K562 (cell line): Measurements from ENCODE around the gene THEM4. TPM values are rescaled to one million over a fixed set of nuclear protein-coding genes. Genes with fewer than 3 reads are reported as not detected.

ENCODE experiments used
- ATAC-seq: fragments of 200-7000 bp; cut with Tn5 transposase; 3 replicates; pipeline ENCODE4 v1.9.1; 2020; ENCODE audit warnings: moderate library complexity
- BruUV-seq: library from RNA; stranded (reverse); fragments of 400-500 nt; replicated peaks from 2 replicates; lab custom pipeline; 2021; lab: Mats Ljungman, UMichigan
- CTCF ChIA-PET: fragments of 300-600 bp; formaldehyde crosslinking; extraction: SDS; loops from one replicate; lab custom pipeline; 2021; ENCODE audit warnings: low intra/inter-chr PET ratio; lab: Yijun Ruan, JAX
- POLR2A ChIA-PET: fragments of 300-600, 350-650 bp; sonication (Branson Sonifier 250); formaldehyde crosslinking; extraction: SDS; loops from one replicate; lab custom pipeline; 2021; ENCODE audit warnings: antibody characterized with exemption, inconsistent platforms; lab: Yijun Ruan, JAX
- DNase-seq, 4 experiments: peaks; one replicate each; pipeline versions ENCODE4 v3.0.0 to v3.0.0-alpha.2; 2011 to 2018; ENCODE audit warnings: low spot score in 3 of 4, mixed read lengths in 3 of 4; ENCODE audit errors: extremely low read depth in 1 of 4
- FAIRE-seq: peaks from 2 replicates; lab custom pipeline; 2011; peaks lifted over from hg19 to GRCh38; lab: Jason Lieb, UNC
- H2AFZ ChIP-seq: 2 replicates; pipeline ENCODE4 v1.6.0; 2011; ENCODE audit warnings: low read depth, low read length, control low read depth, inconsistent platforms
- H3K27ac ChIP-seq: fragments of 200-600 bp; 3 replicates; pipeline ENCODE4 v1.8.0; 2011; ENCODE audit warnings: low read depth, mild to moderate bottlenecking, control low read depth, inconsistent platforms, low read length, moderate library complexity, mixed read lengths; ENCODE audit errors: extremely low read depth
- H3K27me3 ChIP-seq, 2 experiments: fragments of 300-600 bp in 1 of 2; 2 replicates in 1 of 2; 3 replicates in 1 of 2; pipeline versions ENCODE4 v1.6.0 to v1.8.0; 2011; ENCODE audit warnings: inconsistent platforms in 2 of 2, low read length in 2 of 2, mild to moderate bottlenecking in 1 of 2, mixed read lengths in 1 of 2, moderate library complexity in 1 of 2; ENCODE audit not compliant: control insufficient read depth in 2 of 2, insufficient read depth in 2 of 2
- H3K36me3 ChIP-seq: fragments of 300-600 bp; 3 replicates; pipeline ENCODE4 v1.8.0; 2011; ENCODE audit warnings: mild to moderate bottlenecking, low read length, inconsistent platforms; ENCODE audit not compliant: control insufficient read depth, insufficient read depth
- H3K4me1 ChIP-seq, 2 experiments: fragments of 200-600 bp in 1 of 2; replicated peaks in 1 of 2; 2 replicates in 1 of 2; 3 replicates in 1 of 2; pipeline versions ENCODE4 v1.5.1 to v1.8.0; 2011; ENCODE audit warnings: inconsistent platforms in 2 of 2, low read length in 2 of 2, mild to moderate bottlenecking in 1 of 2, mixed read lengths in 1 of 2, moderate library complexity in 1 of 2; ENCODE audit not compliant: control insufficient read depth in 2 of 2, insufficient read depth in 2 of 2
- H3K4me2 ChIP-seq: 2 replicates; pipeline ENCODE4 v1.6.1; 2011; ENCODE audit warnings: low read length, control low read depth, inconsistent platforms, mixed read lengths; ENCODE audit not compliant: insufficient read depth
- H3K4me3 ChIP-seq: fragments of 200-600 bp; sonication (generic), shearing (Covaris generic); 2 replicates; pipeline ENCODE4 v1.5.1; 2016; ENCODE audit warnings: control low read depth, inconsistent platforms
- H3K79me2 ChIP-seq: fragments of 200-600 bp; 3 replicates; pipeline ENCODE4 v1.8.0; 2011; ENCODE audit warnings: low read length, inconsistent platforms; ENCODE audit not compliant: control insufficient read depth, insufficient read depth
- H3K9ac ChIP-seq, 2 experiments: 2 replicates each; pipeline versions ENCODE4 v1.6.0 to v1.6.1; 2011; ENCODE audit warnings: low read depth in 2 of 2, low read length in 2 of 2, control low read depth in 1 of 2, inconsistent platforms in 1 of 2, mild to moderate bottlenecking in 1 of 2, mixed read lengths in 1 of 2; ENCODE audit not compliant: insufficient read depth in 1 of 2
- H3K9me1 ChIP-seq: one replicate; pipeline ENCODE4 v1.6.0; 2011; ENCODE audit warnings: inconsistent platforms, mild to moderate bottlenecking, low read length, moderate library complexity; ENCODE audit not compliant: control insufficient read depth, insufficient read depth
- H3K9me3 ChIP-seq: replicated peaks from 2 replicates; pipeline ENCODE4 v1.5.1; 2011; ENCODE audit warnings: low read depth, low read length, inconsistent platforms; ENCODE audit not compliant: control insufficient read depth, insufficient read depth
- H4K20me1 ChIP-seq: replicated peaks from 2 replicates; pipeline ENCODE4 v1.6.1; 2011; ENCODE audit warnings: low read length, inconsistent platforms, mixed read lengths; ENCODE audit not compliant: control insufficient read depth, insufficient read depth
- ELF2 ChIP-seq: fragments of 250-450 bp; sonication (Bioruptor Pico); IDR thresholded peaks from 2 replicates; pipeline ENCODE4 v1.5.0; 2021; ENCODE audit warnings: mild to moderate bottlenecking
- ERF ChIP-seq: fragments of 450-650 bp; formaldehyde crosslinking; IDR thresholded peaks from 2 replicates; pipeline ENCODE4 v1.4.0; 2020; ENCODE audit warnings: mild to moderate bottlenecking, mixed read lengths
- HDGF ChIP-seq: fragments of 450-650 bp; IDR thresholded peaks from 2 replicates; pipeline ENCODE4 v1.6.1; 2016
- JUND ChIP-seq, 2 experiments: IDR thresholded peaks; 2 replicates in 1 of 2; 3 replicates in 1 of 2; pipeline ENCODE4 v1.6.1; 2011; ENCODE audit warnings: borderline replicate concordance in 2 of 2, low read depth in 2 of 2, low read length in 2 of 2, improper control_type of control experiment in 1 of 2, missing biosample characterization in 1 of 2, missing genetic modification characterization in 1 of 2, missing genetic modification reagents in 1 of 2
- MTA3 ChIP-seq: fragments of 450-650 bp; formaldehyde crosslinking; IDR thresholded peaks from 2 replicates; pipeline ENCODE4 v1.6.1; 2017; ENCODE audit warnings: mild to moderate bottlenecking, borderline replicate concordance
- PKNOX1 ChIP-seq: fragments of 450-650 bp; IDR thresholded peaks from 2 replicates; pipeline ENCODE4 v1.6.1; 2016
- SMARCA4 ChIP-seq: fragments of 450-650 bp; IDR thresholded peaks from 2 replicates; pipeline ENCODE4 v1.6.1; 2016
- SREBF2 ChIP-seq: sonication (generic); formaldehyde crosslinking; IDR thresholded peaks from 2 replicates; pipeline ENCODE4 v1.4.0; 2020; ENCODE audit warnings: mild to moderate bottlenecking, missing genetic modification reagents
- TRIM24 ChIP-seq, 2 experiments: fragments of 450-650 bp; IDR thresholded peaks; 2 replicates each; pipeline ENCODE4 v1.6.1; 2016
- ZNF696 ChIP-seq: fragments of 250-450 bp; sonication (Bioruptor Pico); conservative IDR thresholded peaks from 2 replicates; pipeline ENCODE4 v1.4.0; 2020; ENCODE audit warnings: mild to moderate bottlenecking, moderate library complexity
- WGBS: fragments of 100-300 bp; shearing (Covaris generic); methylation state at CpG from one replicate; pipeline ENCODE4 v1.1.6; 2016; ENCODE audit warnings: low coverage, mixed read lengths; ENCODE audit not compliant: insufficient coverage; ENCODE audit errors: missing lambda C conversion rate; 5-methylcytosine and 5-hydroxymethylcytosine counted together
- in situ Hi-C: fragments of 300-500 bp; cut with MboI; formaldehyde crosslinking; loops from 4 replicates; pipeline ENCODE4 v1.15.0; 2018; ENCODE audit warnings: inconsistent platforms, mixed read lengths
- intact Hi-C: fragments of 100-400 bp; cut with micrococcal nuclease; formaldehyde crosslinking; loops from 2 replicates; pipeline ENCODE4 v1.14.2; 2022
- polyA plus RNA-seq, 8 experiments: library from polyadenylated mRNA; depleted of rRNA in 4 of 8; stranded (reverse) in 5 of 8; unstranded in 3 of 8; fragments of >200 nt; fragmentation: Nextera tagmentation in 2 of 8; fragmentation: Illumina TruSeq in 1 of 8; extraction: Ambion mirVana in 2 of 8; extraction: Trizol in 1 of 8; gene quantifications; 2 replicates each; pipeline versions ENCODE4 v1.2.1 to v1.2.3, GENCODE V29; 2011 to 2014; ENCODE audit warnings: inconsistent platforms in 1 of 8, missing spikeins in 1 of 8
- total RNA-seq, 7 experiments: library from RNA; depleted of rRNA in 6 of 7; stranded (reverse); fragments of >200 nt in 6 of 7; fragmentation: Illumina TruSeq in 2 of 7; extraction: Trizol in 2 of 7; gene quantifications; 2 replicates each; pipeline versions ENCODE4 v1.2.1 to v1.2.3, GENCODE V29; 2011 to 2021; ENCODE audit warnings: low replicate concordance in 1 of 7
- TF ChIP-seq, protein P1 (sequence below): fragments of 450-650 bp; IDR thresholded peaks from 2 replicates; pipeline ENCODE4 v1.6.1; 2018; ENCODE audit not compliant: partially characterized antibody
- TF ChIP-seq, protein P2 (sequence below): fragments of 450-650 bp; IDR thresholded peaks from 2 replicates; pipeline ENCODE4 v1.6.1; 2017; ENCODE audit warnings: antibody characterized with exemption, mild to moderate bottlenecking

THEM4 gene
- total and polyA plus RNA-seq, 9 of the 15 experiments (the other 6 are each of a cell fraction or from before 2014, with no cell fraction given), result 8.6 to 71.9 (median 35.3) TPM

DNA sequence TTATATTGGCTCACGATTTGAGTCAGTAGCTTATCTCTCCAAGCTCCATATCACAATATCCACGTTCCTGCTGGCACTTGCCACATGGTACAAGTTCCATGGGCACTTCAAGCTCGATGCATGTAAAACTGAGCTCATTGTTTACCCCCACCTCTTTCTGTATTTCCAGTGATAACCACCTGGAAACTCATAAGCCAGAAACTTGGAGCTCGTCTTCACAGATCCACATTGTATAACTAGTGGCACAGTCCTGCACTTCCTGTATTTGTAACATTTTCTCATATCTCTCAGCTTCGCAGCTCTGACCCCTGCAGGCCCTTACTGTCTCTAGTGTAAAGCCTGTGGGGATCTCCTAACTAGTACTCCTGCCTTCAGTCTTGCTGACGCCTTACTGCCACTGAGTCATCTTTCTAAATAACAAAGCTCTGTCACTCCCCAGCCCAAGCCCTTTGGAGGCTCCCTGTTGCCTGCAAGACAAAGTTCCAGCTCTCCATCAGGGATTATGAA lies 63.2 kb downstream of the THEM4 start:
- peak overlapping the region; percentile 90 for H2AFZ ChIP-seq
- TF ChIP-seq, protein P1, sequence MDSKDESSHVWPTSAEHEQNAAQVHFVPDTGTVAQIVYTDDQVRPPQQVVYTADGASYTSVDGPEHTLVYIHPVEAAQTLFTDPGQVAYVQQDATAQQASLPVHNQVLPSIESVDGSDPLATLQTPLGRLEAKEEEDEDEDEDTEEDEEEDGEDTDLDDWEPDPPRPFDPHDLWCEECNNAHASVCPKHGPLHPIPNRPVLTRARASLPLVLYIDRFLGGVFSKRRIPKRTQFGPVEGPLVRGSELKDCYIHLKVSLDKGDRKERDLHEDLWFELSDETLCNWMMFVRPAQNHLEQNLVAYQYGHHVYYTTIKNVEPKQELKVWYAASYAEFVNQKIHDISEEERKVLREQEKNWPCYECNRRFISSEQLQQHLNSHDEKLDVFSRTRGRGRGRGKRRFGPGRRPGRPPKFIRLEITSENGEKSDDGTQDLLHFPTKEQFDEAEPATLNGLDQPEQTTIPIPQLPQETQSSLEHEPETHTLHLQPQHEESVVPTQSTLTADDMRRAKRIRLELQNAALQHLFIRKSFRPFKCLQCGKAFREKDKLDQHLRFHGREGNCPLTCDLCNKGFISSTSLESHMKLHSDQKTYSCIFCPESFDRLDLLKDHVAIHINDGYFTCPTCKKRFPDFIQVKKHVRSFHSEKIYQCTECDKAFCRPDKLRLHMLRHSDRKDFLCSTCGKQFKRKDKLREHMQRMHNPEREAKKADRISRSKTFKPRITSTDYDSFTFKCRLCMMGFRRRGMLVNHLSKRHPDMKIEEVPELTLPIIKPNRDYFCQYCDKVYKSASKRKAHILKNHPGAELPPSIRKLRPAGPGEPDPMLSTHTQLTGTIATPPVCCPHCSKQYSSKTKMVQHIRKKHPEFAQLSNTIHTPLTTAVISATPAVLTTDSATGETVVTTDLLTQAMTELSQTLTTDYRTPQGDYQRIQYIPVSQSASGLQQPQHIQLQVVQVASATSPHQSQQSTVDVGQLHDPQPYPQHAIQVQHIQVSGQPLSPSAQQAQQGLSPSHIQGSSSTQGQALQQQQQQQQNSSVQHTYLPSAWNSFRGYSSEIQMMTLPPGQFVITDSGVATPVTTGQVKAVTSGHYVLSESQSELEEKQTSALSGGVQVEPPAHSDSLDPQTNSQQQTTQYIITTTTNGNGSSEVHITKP, result peak; percentile 39
- 0 out of 2 replicates have a peak, but pooled peaks have one; percentile 71 for TF ChIP-seq MTA3
- TF ChIP-seq TRIM24 (IDR thresholded peaks at IDR 0.05), result 0 out of 4 replicates have a peak, but pooled peaks of 1 of the 2 experiments have one; percentile 7
- TF ChIP-seq ZNF696, result no peak
- 0 out of 2 replicates have a peak, but pooled peaks have one; percentile 48 for TF ChIP-seq PKNOX1
- peak; percentile 43; the same call in 1 of the 2 replicates for TF ChIP-seq JUND (IDR thresholded peaks at IDR 0.05; ENCODE audit: borderline replicate concordance, low read depth, low read length)
- TF ChIP-seq JUND (tag; IDR thresholded peaks at IDR 0.05; ENCODE audit: borderline replicate concordance, low read depth, low read length), result peak; percentile 36; the same call in 1 of the 3 replicates
- TF ChIP-seq, protein P2, sequence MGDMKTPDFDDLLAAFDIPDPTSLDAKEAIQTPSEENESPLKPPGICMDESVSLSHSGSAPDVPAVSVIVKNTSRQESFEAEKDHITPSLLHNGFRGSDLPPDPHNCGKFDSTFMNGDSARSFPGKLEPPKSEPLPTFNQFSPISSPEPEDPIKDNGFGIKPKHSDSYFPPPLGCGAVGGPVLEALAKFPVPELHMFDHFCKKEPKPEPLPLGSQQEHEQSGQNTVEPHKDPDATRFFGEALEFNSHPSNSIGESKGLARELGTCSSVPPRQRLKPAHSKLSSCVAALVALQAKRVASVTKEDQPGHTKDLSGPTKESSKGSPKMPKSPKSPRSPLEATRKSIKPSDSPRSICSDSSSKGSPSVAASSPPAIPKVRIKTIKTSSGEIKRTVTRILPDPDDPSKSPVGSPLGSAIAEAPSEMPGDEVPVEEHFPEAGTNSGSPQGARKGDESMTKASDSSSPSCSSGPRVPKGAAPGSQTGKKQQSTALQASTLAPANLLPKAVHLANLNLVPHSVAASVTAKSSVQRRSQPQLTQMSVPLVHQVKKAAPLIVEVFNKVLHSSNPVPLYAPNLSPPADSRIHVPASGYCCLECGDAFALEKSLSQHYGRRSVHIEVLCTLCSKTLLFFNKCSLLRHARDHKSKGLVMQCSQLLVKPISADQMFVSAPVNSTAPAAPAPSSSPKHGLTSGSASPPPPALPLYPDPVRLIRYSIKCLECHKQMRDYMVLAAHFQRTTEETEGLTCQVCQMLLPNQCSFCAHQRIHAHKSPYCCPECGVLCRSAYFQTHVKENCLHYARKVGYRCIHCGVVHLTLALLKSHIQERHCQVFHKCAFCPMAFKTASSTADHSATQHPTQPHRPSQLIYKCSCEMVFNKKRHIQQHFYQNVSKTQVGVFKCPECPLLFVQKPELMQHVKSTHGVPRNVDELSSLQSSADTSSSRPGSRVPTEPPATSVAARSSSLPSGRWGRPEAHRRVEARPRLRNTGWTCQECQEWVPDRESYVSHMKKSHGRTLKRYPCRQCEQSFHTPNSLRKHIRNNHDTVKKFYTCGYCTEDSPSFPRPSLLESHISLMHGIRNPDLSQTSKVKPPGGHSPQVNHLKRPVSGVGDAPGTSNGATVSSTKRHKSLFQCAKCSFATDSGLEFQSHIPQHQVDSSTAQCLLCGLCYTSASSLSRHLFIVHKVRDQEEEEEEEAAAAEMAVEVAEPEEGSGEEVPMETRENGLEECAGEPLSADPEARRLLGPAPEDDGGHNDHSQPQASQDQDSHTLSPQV, result 0 out of 2 replicates have a peak, but pooled peaks have one; percentile 34
- TF ChIP-seq ELF2 (CRISPR knock-in tag), result no peak
- TF ChIP-seq SREBF2 (CRISPR knock-in tag), result no peak
- no peak for TF ChIP-seq HDGF
- peak; percentile 50; the same call in 1 of the 2 replicates for TF ChIP-seq SMARCA4
- TF ChIP-seq ERF (CRISPR knock-in tag), result no peak

More for the DNA sequence above, 63.2 kb downstream of the THEM4 start:
- intact Hi-C loops, result no loop called here
- Histone ChIP-seq H3K4me2 (peak overlapping the region; percentile 58), H3K27me3 (peaks cover 21 to 39% of the 10 kb centered on the region in 2 experiments), H3K4me1 (peaks cover 5 to 9% of the 10 kb centered on the region in 2 experiments; a peak in 3 of 5 replicates), H3K79me2 (no peaks in the 10 kb centered on the region), H4K20me1 (0 out of 2 replicates have a peak, but pooled peaks cover 3% of the 10 kb centered on the region), H3K9me1 (peaks cover 4% of the 10 kb centered on the region), H3K36me3 (no peaks in the 10 kb centered on the region), H3K9me3 (no peaks in the 10 kb centered on the region), H3K27ac (peak overlapping the region; percentile 44; the same call in 1 of the 3 replicates), H3K9ac (no peak overlapping the region), H3K4me3 (no peak overlapping the region)
- peak; percentile 92 for ATAC-seq
- peak; percentile 82 for FAIRE-seq
- in situ Hi-C loops, result no loop called here
- peak; percentile 47 to 72 (median 56) for DNase-seq
- BruUV-seq, result no TSS peak
- POLR2A ChIA-PET, result interaction anchor here (0.6 to 1.4 kb wide), 5 partner anchors 10 to 666 kb away, joined by 3 to 4 read pairs (median 3); no protein-coding TSS in a partner anchor
- 10% methylated on average over 6 of the region's 6 CpGs for WGBS
- CTCF ChIA-PET, result interaction anchor here (0.6 kb wide), 1 partner anchor 18 kb away, joined by 3 read pairs; no protein-coding TSS in a partner anchor
